ENCODE data around the gene ZNF592. TPM values are rescaled to one million over a fixed set of nuclear protein-coding genes. Genes with fewer than 3 reads are reported as not detected.
"Not testable (repeated sequence)": the region's sequence is repeated elsewhere in the genome, so short reads cannot be mapped to it uniquely, and the experiment has no call there.

Gene ZNF592
- total RNA-seq, 2 experiments from 2014 or later = 18.1 to 18.3 TPM

- CTCF ChIA-PET = interaction anchor here (1.0 kb wide), 1 partner anchor 8 kb away, joined by 3 read pairs; no protein-coding TSS in a partner anchor
These were observed 7.3 kb upstream of the ZNF592 start for GRCh38 chr15:84741121-84741520.

GRCh38 chr15:84747416-84748273 lies 747 bp upstream of the ZNF592 start:
- intact Hi-C loops (cut with micrococcal nuclease) = loop anchor here (5.0 kb wide), 1 partner anchor 90 kb away; the partner anchor contains the start of gene NMB
- CTCF ChIA-PET = interaction anchor here (1.0 to 2.3 kb wide), 5 partner anchors 8 to 32 kb away, joined by 3 to 7 read pairs (median 6); partner anchors contain the start of gene SEC11A
- Mint-ChIP-seq H3K36me3 (ENCODE audit: low read depth) (peaks cover 11% of the 10 kb centered on the region), H3K27ac (peak overlapping the region; percentile 97), H3K4me1 (ENCODE audit: low read depth) (peaks cover 51% of the 10 kb centered on the region), H3K4me3 (peak overlapping the region; percentile 88), H3K27me3 (no peaks in the 10 kb centered on the region), H3K9me3 (no peaks in the 10 kb centered on the region)
- POLR2A ChIA-PET = interaction anchor here (0.5 to 4.8 kb wide), 12 partner anchors 9 to 106 kb away, joined by 3 to 42 read pairs (median 4); partner anchors contain the start of genes NMB, SEC11A and WDR73
- ATAC-seq = peak; percentile 68
- TF ChIP-seq, protein P1, sequence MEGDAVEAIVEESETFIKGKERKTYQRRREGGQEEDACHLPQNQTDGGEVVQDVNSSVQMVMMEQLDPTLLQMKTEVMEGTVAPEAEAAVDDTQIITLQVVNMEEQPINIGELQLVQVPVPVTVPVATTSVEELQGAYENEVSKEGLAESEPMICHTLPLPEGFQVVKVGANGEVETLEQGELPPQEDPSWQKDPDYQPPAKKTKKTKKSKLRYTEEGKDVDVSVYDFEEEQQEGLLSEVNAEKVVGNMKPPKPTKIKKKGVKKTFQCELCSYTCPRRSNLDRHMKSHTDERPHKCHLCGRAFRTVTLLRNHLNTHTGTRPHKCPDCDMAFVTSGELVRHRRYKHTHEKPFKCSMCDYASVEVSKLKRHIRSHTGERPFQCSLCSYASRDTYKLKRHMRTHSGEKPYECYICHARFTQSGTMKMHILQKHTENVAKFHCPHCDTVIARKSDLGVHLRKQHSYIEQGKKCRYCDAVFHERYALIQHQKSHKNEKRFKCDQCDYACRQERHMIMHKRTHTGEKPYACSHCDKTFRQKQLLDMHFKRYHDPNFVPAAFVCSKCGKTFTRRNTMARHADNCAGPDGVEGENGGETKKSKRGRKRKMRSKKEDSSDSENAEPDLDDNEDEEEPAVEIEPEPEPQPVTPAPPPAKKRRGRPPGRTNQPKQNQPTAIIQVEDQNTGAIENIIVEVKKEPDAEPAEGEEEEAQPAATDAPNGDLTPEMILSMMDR (IDR thresholded peaks at IDR 0.05) = no peak
- peak; percentile 82 for DNase-seq

More at GRCh38 chr15:84741121-84741520, 7.3 kb upstream of the ZNF592 start:
- TF ChIP-seq, protein P1 (IDR thresholded peaks at IDR 0.05) = no peak
- intact Hi-C loops (cut with micrococcal nuclease) = no loop called here
- Mint-ChIP-seq H3K9me3 (no peaks in the 10 kb centered on the region), H3K27me3 (no peaks in the 10 kb centered on the region), H3K4me1 (ENCODE audit: low read depth) (peaks cover 39% of the 10 kb centered on the region), H3K4me3 (no peak overlapping the region), H3K27ac (no peak overlapping the region), H3K36me3 (ENCODE audit: low read depth) (peaks cover 1% of the 10 kb centered on the region)
- DNase-seq (no peak), ATAC-seq (no peak)
- POLR2A ChIA-PET = interaction anchor here (0.6 to 1.1 kb wide), 3 partner anchors 8 to 104 kb away, joined by 3 to 5 read pairs (median 4); no protein-coding TSS in a partner anchor

DNA sequence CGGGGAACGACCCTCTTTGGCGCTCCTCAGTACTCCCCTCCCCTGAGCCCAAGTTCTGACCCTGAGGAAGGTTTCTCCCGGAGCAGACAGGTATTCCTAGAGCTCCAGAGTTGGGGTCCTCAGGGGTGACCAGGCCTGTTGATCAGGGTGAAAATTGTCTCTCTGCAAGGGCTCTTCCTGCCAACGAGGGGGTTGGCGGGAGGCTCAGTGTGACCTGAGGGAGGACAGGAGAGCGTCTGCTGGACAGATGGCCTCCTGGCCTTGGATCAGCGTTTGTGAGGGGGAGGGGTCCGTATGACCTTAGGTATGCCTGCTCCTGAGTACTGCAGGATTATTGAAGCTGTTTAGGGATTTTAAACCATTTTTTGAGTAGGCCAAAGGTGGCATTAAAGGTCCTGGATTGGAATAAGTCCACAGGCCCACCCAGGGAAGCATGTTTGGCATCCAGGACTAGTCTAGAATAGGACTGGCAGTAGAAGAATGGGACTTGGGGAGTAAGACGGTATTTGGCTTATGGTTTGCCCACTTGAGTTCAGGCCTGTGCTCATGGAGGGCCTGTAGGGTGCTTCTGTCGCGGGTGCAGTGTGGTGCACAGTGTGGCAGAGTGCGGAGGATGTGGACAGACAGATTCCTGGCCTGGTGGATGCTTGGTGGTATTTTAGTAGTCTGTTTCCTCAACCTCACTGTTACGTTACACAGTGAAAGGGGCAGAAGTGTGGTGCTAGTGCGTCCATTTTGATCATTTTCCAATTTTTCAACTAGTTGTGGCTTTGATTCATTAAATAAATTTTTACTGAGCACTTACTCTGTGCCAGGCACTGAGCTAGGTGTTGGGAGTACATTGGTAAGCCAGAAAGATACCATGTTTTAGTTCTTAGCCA lies 959 bp downstream of the ZNF592 start:
- H3K36me3 Mint-ChIP-seq (ENCODE audit: low read depth) = peaks cover 20% of the 10 kb centered on the region
- peaks cover 57% of the 10 kb centered on the region for H3K4me1 Mint-ChIP-seq (ENCODE audit: low read depth)
- TF ChIP-seq, protein P1 (IDR thresholded peaks at IDR 0.05) = peak; percentile 5
- no peaks in the 10 kb centered on the region for H3K27me3 Mint-ChIP-seq
- ChIA-PET POLR2A (interaction anchor here (0.6 to 2.9 kb wide), 14 partner anchors 8 to 1447 kb away, joined by 3 to 21 read pairs (median 5); partner anchors contain the start of genes SEC11A and WDR73), CTCF (interaction anchor here (0.7 to 2.3 kb wide), 8 partner anchors 9 to 96 kb away, joined by 3 to 19 read pairs (median 5); partner anchors contain the start of genes SEC11A and WDR73)
- peak; percentile 40 for ATAC-seq
- peak; percentile 76 for DNase-seq
- H3K9me3 Mint-ChIP-seq = no peaks in the 10 kb centered on the region
- peak overlapping the region; percentile 95 for H3K27ac Mint-ChIP-seq
- H3K4me3 Mint-ChIP-seq = peak overlapping the region; percentile 95
- intact Hi-C loops (cut with micrococcal nuclease) = loop anchor here (5.0 kb wide), 1 partner anchor 92 kb away; the partner anchor contains the start of gene NMB

- Mint-ChIP-seq H3K27ac (peak overlapping the region; percentile 65), H3K36me3 (ENCODE audit: low read depth) (peaks cover 22% of the 10 kb centered on the region), H3K4me1 (ENCODE audit: low read depth) (peaks cover 56% of the 10 kb centered on the region), H3K27me3 (no peaks in the 10 kb centered on the region), H3K4me3 (peak overlapping the region; percentile 95), H3K9me3 (no peaks in the 10 kb centered on the region)
- no peak for ATAC-seq
- TF ChIP-seq, protein P1 (IDR thresholded peaks at IDR 0.05) = no peak
- intact Hi-C loops (cut with micrococcal nuclease) = no loop called here
- POLR2A ChIA-PET = interaction anchor here (1.7 to 2.9 kb wide), 4 partner anchors 16 to 116 kb away, joined by 5 to 21 read pairs (median 12); partner anchors contain the start of genes SEC11A and WDR73
- DNase-seq = peak; percentile 38
- CTCF ChIA-PET = interaction anchor here (0.7 to 2.3 kb wide), 4 partner anchors 15 to 94 kb away, joined by 3 to 19 read pairs (median 4); no protein-coding TSS in a partner anchor
These were observed 2.2 kb downstream of the ZNF592 start for GRCh38 chr15:84750583-84751092.

DNA sequence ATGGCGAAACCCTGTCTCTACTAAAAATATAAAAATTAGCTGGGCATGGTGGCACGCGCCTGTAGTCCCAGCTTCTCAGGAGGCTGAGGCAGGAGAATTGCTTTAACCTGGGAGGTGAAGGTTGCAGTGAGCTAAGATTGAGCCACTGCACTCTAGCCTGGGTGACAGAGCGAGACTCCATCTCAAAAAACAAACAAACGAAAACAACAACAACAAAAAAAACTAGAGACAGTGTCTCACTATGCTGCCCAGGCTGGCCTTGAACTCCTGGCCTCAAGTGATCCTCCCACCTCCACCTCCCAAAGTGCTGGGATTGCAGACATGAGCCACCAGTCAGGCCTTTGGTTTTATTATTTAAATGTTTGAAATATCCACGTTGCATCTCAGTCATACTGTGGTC lies 3.3 kb downstream of the ZNF592 start:
- H3K9me3 Mint-ChIP-seq; H3K27ac Mint-ChIP-seq; H3K27me3 Mint-ChIP-seq; DNase-seq; ATAC-seq; intact Hi-C loops (cut with micrococcal nuclease); H3K4me3 Mint-ChIP-seq: not testable (repeated sequence)
- peaks cover 22% of the 10 kb centered on the region for H3K36me3 Mint-ChIP-seq (ENCODE audit: low read depth)
- POLR2A ChIA-PET = interaction anchor here (0.7 to 1.3 kb wide), 5 partner anchors 9 to 96 kb away, joined by 3 to 8 read pairs (median 5); no protein-coding TSS in a partner anchor
- peaks cover 59% of the 10 kb centered on the region for H3K4me1 Mint-ChIP-seq (ENCODE audit: low read depth)
- CTCF ChIA-PET = interaction anchor here (0.8 to 1.3 kb wide), 2 partner anchors 38 to 152 kb away, joined by 3 to 4 read pairs; no protein-coding TSS in a partner anchor
